DND-41 (cell line): ENCODE measurements around the gene XRCC4.

Experiments
- CTCF ChIP-seq: IDR thresholded peaks from 2 replicates; pipeline ENCODE4 v1.5.1; 2012; ENCODE audit warnings: borderline replicate concordance, low read length, moderate library complexity, mild to moderate bottlenecking; ENCODE audit not compliant: poor library complexity, severe bottlenecking; ENCODE audit errors: extremely low read depth
- EZH2 ChIP-seq: IDR thresholded peaks from 3 replicates; pipeline ENCODE4 v1.6.1; 2012; ENCODE audit warnings: borderline replicate concordance, low read depth, mild to moderate bottlenecking, moderate library complexity, low read length, inconsistent platforms; ENCODE audit not compliant: severe bottlenecking

- TF ChIP-seq CTCF (no peak), EZH2 (no peak)
These were observed 95.3 kb downstream of the XRCC4 start for GRCh38 chr5:83172655-83173054.
